HG03103 (cell line): Measurements from ENCODE around the gene VPS11.

ENCODE experiments used
- ATAC-seq: cut with Tn5 transposase; IDR thresholded peaks from one replicate; pipeline ENCODE4 v1.9.1; 2021; ENCODE audit warnings: low read depth; ENCODE audit not compliant: unreplicated experiment

Gene VPS11

DNA sequence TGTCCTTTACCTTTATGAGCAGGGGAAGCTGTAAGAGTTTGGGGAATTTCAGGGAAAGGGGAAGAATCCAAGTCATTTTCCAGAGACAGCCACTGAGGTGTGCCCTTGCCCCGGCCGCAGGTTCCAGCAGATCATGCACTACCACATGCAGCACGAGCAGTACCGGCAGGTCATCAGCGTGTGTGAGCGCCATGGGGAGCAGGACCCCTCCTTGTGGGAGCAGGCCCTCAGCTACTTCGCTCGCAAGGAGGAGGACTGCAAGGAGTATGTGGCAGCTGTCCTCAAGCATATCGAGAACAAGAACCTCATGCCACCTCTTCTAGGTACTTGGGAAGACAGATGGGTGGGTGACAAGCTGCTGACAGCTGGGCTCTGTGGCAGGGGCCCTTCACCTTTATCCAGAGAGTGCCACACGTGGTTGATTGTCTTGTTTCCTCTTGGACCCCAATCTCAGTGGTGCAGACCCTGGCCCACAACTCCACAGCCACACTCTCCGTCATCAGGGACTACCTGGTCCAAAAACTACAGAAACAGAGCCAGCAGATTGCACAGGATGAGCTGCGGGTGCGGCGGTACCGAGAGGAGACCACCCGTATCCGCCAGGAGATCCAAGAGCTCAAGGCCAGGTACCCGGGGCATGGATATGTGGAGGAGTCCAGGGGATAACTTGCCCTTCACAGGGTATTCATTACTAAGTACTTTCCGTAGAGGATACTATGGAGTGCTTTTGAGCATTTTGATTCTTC, 11.2 kb downstream of the VPS11 start:
- ATAC-seq: no peak

GRCh38 chr11:119081682-119082260, 14.2 kb downstream of the VPS11 start:
- no peak for ATAC-seq

- peak; percentile 78 for ATAC-seq
Measured at GRCh38 chr11:119084663-119085436, 17.2 kb downstream of the VPS11 start, which contains the start of gene HMBS. Gene HMBS, plus strand, starts transcription at chr11:119084881. Its CDS starts 153 bp downstream, at chr11:119085034.

DNA sequence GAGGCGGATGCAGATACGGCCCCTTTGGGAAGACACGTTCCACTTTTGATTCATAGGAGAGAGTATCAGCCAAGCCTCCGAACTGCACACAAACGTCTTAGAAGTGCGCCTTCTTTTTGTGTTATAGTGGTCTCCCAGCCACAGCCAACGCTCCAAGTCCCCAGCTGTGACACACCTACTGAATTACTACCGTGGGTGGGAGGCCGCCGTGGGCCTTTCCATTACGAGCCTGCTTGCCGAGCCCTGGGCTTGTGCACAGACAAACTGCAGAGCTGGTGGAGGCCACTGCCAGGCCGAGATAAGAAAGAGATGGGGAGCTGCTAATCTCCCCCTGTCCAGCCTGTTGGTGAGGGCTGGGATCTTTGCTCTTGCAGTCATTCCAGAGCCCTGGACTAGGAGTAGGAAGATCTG, 17.8 kb downstream of the VPS11 start:
- peak; percentile 12 for ATAC-seq

DNA sequence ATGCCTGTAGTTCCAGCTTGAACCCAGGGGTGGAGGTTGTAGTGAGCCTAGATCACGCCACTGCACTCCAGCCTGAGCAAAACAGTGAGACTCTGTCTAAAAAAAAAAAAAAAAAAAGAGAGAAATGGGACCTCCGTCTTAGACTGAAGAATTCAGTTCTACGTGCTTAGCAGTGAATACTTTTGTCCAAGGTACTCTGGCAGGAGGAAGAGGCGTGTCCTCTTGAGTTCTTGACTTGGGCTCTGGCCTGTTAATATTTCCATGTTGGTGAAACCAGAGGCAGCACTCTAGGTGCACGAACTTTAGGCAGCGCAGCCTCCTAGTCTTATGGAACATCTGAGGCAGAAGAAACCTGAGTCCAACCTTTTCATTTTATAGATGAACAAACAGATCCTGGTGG, 19.5 kb downstream of the VPS11 start:
- no peak for ATAC-seq

- no peak for ATAC-seq
Measured at GRCh38 chr11:119087747-119088241, 20.2 kb downstream of the VPS11 start.

DNA sequence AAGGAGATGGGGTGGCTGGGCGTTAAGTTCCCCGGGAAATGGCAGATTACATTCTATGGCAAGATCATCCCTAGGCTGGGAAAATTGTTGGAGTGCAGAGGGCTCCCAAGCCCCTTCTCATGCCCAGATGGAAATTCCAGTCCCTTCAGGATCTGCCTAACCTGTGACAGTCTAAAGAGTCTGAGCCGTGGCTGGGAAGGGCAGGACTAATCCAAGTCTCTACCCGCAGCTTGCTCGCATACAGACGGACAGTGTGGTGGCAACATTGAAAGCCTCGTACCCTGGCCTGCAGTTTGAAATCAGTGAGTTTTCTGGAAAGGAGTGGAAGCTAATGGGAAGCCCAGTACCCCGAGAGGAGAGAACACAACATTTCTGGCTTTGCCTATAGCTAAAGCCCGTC, 20.8 kb downstream of the VPS11 start:
- no peak for ATAC-seq

DNA sequence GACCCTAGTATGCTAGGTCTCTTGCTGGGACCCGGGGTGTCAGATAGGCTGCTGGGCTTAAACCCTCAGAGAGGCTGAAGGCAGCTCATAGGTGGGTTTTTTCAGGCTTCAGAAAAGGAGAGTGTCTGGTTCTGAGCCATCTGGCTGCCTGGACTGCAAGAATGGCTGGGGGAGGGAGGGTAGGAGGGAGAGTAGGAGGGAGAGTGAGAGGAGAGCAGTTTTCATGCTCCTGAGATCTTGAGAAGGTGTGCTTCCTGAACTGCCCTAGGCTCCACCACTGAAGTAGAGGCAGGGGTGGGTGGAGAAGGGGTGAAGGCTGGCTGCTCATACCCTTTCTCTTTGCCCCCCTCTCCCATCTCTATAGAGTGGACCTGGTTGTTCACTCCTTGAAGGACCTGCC, 21.7 kb downstream of the VPS11 start:
- no peak for ATAC-seq

GRCh38 chr11:119091178-119091577, 23.6 kb downstream of the VPS11 start:
- ATAC-seq: no peak

- no peak for ATAC-seq
Measured at GRCh38 chr11:119091966-119092879, 24.6 kb downstream of the VPS11 start.

DNA sequence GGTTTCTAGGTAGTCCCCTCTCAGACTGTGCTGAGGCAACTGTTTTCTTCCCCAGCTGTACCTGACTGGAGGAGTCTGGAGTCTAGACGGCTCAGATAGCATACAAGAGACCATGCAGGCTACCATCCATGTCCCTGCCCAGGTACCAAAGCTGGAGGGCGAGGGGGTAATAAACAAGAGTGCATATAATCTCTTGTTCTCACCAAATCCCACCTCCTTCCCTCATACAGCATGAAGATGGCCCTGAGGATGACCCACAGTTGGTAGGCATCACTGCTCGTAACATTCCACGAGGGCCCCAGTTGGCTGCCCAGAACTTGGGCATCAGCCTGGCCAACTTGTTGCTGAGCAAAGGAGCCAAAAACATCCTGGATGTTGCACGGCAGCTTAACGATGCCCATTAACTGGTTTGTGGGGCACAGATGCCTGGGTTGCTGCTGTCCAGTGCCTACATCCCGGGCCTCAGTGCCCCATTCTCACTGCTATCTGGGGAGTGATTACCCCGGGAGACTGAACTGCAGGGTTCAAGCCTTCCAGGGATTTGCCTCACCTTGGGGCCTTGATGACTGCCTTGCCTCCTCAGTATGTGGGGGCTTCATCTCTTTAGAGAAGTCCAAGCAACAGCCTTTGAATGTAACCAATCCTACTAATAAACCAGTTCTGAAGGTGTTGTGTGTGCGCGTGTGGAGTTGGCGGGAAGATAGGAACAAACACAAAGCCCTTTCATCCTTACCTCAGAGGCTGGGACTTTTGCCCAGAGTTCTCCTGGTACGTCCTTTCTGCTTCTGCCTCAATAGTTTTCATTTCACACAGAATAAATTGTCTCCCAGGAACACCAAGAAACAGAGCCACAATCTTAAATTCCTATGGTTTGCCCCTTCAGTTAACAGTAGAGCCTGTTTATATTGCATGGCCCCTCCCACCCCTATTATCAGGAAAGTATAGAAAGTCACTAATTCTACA, 25.5 kb downstream of the VPS11 start:
- no peak for ATAC-seq

DNA sequence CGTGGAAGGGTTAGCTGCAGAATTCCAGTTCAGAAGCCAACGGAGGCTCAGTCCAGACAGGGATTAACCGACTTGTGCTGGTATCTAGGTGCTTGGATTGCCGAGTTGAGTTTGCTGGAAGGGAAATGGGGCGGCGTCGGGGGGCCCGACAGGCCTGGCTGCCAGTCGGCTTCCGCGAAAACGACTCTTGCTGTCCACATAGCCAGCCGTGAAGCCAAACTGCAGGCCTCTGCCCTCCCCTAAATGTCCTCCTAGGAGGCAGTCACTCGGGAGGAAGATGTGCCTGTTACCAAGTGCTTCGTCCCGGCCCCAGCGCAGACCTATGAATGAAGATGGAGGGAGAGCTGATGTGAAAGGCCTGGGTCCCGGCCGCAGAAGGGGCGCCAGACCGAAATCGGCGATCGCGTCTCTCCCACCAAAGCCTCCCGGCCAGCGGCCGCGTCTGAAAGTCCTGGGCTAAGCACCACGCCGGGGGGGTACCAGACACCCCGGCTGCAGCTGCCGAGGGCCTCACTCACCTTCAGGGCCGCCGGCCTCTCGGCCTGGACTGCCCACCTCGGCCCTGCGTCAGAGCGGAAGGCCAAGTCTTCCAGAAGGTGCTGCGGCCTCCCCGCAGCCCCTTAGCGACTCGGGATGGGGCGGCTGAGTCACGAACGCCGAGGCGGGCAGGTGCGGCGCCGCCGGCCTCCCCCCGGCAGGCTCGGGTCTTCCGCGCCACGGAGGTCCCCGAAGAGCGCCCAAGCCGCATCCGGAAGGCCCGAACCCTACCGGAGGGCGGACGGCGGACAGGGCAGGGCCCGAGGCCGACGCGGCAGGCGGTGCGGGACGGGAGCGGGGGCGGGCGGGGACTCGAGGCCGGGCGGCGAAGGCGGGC, 26.6 kb downstream of the VPS11 start:
- ATAC-seq: no peak

DNA sequence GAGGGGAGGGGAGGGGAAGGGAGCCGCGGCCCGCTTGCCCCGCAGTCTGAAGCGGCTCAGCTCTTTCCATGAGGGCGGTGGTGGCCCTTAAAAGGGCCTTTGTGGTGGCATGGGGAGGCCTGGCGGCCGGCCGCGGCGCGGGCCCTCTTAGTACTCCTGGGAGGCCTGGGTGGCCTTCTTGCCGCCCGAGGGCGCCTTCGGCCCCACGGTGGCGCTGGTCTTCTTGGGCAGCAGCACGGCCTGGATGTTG, 27.1 kb downstream of the VPS11 start:
- ATAC-seq: peak; percentile 26

GRCh38 chr11:119095066-119095880, 27.7 kb downstream of the VPS11 start:
- ATAC-seq: peak; percentile 70

DNA sequence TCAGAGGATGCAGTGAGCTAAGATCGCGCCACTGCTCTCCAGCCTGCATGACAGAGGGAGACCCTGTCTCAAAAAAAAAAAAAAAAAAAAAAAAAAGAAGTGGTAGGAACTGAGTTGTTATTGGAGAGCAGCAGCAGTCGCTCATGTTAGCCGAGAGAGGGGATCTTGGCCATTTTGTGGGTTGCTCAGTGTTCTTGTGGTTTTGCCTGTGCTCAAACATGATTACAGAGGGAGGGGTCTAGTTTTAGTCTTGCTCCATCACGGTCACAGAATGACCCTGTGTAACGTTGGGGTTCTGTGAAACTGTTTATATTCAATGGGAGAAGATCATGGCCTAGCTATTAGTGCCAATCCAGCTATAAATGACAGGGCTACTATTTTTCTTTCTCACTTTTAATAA, 32.1 kb downstream of the VPS11 start:
- ATAC-seq: no peak

GRCh38 chr11:119100246-119100970, 32.8 kb downstream of the VPS11 start:
- ATAC-seq: no peak
